ENCODE measurements around the gene MYG1.
"Not testable (repeated sequence)": the region's sequence is repeated elsewhere in the genome, so short reads cannot be mapped to it uniquely, and the experiment has no call there.

Gene MYG1

DNA sequence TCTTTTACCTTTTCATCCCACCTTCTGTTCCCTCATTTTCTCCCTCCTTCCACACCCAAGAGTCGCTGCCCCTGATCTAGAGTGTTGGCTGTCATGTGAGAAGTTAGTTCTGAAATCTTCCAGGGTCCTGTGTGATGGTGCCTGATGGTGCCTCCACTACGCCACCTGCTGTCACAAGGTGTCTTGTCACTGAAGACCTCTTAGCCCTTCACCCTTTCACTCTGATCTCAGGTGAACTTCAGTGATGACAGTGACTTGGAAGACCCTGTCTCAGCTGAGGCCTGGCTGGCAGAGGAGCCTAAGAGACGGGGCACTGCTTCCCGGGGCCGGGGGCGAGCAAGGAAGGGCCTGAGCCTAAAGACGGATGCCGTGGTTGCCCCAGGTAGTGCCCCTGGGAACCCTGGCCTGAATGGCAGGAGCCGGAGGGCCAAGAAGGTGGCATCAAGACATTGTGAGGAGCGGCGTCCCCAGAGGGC is 11.7 kb upstream of the MYG1 start:
- DNase-seq: peak; percentile 74

DNA sequence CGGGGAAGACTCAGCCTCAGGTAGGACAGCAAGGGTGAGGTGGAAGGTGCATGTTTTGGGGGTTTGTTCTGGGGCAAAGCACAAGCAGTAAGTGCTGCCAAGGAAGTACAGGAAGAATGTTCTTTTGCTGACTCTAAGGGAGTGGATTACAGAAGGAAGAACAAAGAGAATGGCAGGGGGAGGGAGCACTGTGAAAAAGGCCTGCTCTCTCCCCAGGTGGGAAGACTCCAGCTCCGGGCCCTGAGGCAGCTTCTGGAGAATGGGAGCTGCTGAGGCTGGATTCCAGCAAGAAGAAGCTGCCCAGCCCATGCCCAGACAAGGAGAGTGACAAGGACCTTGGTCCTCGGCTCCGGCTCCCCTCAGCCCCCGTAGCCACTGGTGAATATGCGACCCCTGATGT is 11.2 kb upstream of the MYG1 start:
- DNase-seq: no peak

DNA sequence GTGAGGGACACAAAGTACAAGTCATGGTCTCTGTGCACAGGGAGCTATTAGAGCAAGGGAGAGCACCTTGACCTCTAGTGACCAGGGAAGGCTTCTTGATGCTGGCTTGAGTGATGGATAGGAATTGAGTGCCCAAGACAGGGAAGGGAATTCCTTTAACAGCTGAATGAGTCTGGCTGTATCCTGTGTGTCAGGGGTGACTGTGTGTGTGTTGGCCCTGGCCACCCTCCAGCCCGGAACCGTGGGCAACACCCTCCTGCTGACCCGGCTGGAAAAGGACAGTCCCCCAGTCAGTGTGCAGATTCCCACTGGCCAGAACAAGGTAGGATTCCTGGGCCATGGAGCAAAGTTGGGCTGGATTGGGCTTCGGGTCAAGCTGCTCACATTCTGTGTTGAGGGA is 9.6 kb upstream of the MYG1 start:
- no peak for DNase-seq

DNA sequence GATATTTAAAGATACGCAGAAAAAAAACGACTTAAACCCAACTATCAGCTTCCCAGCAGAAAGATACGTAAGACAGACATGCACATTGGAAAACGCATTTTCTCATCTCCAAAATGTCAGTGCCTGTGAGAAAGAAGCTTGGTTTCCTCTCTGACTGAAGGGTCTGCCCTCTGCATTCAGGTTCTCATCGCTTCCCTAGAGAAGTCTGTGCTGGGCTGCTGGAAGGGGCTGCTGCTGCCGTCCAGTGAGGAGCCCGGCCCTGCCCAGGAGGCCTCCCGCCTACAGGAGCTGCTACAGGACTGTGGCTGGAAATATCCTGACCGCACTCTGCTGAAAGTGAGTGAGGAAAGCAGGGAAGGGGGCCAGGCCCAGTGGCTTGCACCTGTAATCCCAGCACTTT is 8.8 kb upstream of the MYG1 start:
- peak; percentile 34 for DNase-seq

DNA sequence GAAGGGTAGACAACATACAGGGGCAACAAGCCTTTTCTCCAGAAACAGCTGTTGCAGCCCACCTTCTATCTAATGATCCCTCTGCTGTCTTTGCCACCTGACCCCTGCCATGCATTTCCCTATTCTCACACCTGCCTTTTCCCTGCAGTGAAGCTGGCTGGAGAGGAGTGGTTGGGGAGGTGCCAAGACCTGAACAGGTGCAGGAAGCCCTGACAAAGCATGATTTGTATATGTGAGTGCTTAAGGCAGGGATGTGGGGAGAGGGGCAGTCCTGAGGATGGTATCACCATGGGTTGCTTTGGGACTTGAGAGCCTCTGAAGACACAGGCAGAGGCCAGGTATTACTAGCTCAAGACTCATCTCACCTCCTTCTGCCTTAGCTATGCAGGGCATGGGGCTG is 7.1 kb upstream of the MYG1 start:
- DNase-seq: no peak

DNA sequence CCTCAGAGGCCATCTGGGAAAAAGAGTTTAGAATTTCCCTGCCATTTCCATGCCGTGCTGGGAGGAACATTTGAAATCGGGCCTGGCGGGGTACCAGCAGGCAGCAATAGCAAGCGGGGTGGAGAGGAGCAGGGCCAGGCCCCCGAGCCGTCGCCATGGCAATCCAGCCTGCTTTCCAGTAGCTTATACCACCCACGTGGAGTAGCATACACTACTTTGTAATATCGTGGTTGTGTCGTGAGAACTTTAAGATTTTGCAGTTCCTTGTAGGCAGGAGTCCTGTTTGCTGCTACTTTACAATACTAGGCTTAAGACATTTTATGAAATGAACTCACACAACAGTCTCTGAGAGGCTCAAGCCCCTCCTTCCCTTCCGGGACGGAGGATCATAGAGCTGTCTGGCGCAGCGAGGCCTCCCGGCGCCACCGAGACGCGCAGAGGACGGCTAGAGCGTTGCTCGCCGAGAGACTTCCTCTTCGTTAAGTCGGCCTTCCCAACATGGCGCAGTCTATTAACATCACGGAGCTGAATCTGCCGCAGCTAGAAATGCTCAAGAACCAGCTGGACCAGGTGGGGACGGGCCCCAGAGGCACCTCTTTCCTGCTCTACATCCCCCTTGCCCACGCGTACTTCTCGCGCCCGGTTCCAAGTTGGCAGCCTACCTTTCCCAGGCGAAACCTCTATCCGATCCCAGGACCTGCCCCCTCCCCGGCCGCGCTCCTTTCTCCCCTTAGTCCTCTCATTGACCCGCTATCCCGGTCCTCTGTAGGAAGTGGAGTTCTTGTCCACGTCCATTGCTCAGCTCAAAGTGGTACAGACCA is 4.2 kb upstream of the MYG1 start, which contains the start of gene PFDN5:
TSS of gene PFDN5 (plus strand) at position 473 of the 821 bp plus-strand sequence. CDS start at position 499, 26 bp downstream.
- DNase-seq: peak; percentile 87

DNA sequence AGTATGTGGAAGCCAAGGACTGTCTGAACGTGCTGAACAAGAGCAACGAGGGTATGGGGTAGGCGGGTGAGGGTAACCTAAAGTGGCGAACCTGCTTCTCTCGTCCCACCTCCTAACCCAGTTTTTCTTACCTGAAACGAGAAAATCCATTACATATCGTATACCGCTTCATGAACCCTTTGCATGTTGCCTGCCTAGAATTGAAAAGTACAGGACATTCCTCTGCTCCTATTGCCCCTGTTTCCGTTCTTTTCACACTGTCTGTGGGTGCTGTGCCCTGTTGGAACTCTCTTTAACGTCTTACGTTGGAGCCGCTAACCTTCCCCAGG is 3.6 kb upstream of the MYG1 start:
- no peak for DNase-seq

DNA sequence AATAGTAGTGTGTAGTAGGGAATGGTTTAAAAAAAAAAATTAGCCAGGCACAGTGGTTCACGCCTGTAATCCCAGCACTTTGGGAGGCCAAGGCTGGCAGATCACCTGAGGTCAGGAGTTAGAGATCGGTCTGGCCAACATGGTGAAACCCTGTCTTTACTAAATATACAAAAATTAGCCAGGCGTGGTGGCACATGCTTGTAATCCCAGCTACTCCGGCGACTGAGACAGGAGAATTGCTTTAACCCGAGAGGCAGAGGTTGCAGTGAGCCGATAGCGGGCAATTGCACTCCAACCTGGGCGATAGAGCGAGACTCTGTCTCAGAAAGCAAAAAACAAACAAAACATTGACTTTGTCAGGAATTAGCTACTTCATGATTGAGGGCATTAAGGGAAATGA is 2.4 kb upstream of the MYG1 start:
- not testable (repeated sequence) for DNase-seq

DNA sequence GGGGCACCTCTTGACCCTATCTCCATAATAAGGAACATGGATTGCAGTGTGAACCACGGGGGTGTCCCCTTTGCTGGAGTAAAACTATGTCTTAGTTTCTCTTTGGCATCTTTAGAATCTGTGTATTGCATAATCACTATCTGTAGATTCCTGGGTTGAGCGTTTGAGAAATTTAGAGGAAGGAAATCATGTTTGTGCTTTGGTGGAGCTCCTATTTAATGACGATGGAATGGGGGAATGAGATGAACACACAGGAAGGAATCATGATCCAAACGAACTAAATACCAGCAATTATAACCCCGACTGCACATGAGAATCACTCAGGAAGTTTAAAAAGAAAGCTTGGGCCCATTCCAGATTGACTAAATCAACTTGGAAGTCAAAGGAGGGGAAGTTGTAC is 1.3 kb upstream of the MYG1 start:
- DNase-seq: no peak

DNA sequence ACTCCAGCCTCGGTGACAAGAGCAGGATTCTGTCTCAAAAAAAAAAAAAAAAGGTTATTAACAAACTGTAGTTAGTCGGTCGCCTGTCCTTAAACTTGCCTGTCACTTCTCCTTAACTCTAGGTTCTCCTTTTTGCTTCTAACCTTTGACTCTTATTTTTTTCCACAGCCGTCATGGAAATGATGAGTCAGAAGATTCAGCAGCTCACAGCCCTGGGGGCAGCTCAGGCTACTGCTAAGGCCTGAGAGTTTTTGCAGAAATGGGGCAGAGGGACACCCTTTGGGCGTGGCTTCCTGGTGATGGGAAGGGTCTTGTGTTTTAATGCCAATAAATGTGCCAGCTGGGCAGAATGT is 418 bp upstream of the MYG1 start:
- DNase-seq: peak; percentile 55

DNA sequence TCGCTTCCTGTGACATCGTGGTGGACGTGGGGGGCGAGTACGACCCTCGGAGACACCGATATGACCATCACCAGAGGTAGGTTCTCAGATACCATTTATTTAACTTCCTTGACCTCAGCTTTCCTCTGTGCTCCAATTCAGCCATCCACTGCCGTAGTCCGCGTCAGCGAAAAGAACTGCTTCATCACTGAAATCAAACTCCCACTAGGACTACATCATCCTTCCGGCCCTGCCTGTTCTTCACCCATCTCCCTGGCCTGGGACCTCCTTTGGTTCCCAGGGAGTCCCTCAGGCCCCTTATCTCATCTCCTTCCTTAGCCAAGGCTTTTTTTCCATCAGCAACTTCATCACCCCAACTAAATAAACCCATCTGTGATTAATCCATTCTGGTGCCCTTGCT is 692 bp downstream of the MYG1 start:
- DNase-seq: peak; percentile 46

DNA sequence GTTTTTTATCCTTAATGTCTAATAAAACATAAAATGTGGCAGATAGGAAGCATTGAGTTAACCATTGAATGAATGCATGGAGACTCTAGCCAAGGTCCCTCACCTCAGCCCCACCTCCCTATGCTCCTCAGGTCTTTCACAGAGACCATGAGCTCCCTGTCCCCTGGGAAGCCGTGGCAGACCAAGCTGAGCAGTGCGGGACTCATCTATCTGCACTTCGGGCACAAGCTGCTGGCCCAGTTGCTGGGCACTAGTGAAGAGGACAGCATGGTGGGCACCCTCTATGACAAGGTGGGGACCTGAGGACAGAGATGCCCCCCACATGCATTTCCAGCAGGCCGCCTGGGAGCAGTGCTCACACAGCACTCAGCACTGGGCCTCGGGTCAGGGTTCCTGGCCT is 3.4 kb downstream of the MYG1 start:
- DNase-seq: no peak

DNA sequence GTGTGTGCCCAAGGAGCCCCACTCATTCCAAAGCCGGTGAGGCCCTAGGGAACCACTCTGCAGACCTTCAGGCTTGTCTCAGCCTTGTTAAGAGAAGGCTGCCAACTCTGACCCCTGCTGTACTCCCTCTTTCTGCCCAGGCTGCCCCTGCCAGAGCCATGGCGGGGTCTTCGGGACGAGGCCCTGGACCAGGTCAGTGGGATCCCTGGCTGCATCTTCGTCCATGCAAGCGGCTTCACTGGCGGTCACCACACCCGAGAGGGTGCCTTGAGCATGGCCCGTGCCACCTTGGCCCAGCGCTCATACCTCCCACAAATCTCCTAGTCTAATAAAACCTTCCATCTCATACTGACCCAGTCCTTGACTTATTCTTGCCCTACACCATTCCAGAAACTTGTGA is 7.3 kb downstream of the MYG1 start:
- no peak for DNase-seq

DNA sequence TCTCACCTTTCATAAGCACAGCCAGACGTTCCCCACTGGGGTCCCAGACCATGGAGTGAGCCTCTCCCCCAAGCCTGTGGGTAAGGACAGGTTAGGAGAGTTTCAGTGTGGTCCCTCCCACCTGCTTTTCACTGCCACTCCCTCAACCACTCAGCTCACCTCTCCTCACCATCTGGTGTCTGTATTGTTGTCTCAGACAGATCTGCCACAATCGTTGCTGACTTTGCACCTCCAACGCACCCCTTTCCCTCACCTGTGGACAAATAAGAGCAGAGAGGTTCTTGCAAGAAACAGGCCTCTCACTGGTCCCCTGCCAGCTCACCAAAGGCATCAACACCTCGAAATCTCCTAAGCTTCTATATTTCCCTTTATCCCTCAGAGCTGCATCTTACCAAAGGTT is 8.8 kb downstream of the MYG1 start:
- DNase-seq: no peak

DNA sequence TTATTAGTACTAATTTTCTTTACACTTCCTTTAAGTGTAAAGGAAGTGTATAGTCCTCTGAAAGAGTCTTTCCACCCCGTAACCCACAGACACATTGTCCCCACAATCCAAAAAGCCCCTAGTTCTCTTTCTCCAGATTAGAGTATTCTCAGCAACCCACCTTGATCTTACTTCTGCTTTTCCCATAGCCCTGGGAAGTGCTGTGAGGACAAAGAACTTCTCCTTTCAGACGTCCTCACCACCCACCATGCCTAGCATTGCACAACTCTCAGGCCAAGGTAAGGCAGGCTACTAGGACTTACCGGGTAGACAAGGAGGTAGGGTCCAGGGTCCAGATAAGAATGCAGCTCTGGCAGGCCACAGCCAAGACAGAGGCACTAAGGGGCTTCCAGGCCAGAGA is 14.5 kb downstream of the MYG1 start:
- no peak for DNase-seq

DNA sequence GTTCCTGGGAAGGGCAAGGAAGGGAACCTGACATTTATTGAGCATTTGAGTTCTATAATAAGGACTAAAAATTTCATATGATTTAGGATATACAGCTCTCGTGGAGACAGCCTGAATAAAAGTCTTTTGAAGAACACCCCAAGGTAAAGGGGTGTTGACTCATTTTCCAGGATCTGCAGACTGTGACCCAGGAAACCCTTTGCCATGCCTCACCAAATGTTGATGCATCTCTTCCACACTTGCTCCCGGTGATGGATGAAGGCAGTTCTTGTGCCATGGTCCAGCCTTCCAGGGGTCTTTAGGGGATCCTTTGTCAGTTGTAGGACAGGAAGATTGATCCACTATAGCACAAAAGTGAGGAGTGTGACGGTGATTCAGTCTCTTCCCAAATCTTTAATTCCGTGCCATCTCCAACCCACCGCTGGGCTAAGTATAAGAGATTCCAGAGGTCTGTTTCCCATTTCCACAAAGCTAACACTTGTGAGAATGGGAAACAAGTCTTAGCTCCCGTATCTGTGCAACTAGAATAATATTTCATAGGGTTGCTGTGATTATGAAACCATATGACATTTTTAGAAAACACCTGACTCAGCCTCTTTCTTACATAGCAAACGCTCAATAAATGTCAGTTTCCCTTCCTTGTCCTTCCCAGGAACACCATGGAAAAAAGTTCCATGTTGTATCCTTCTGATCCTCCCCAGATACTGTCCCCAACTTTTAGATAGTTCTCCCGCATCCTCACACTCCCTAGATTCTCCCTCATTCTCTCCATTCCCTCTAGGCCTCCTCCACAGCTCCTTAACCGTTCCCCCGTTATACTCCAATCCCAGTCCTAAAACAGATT is 21.1 kb downstream of the MYG1 start:
- DNase-seq: no peak

DNA sequence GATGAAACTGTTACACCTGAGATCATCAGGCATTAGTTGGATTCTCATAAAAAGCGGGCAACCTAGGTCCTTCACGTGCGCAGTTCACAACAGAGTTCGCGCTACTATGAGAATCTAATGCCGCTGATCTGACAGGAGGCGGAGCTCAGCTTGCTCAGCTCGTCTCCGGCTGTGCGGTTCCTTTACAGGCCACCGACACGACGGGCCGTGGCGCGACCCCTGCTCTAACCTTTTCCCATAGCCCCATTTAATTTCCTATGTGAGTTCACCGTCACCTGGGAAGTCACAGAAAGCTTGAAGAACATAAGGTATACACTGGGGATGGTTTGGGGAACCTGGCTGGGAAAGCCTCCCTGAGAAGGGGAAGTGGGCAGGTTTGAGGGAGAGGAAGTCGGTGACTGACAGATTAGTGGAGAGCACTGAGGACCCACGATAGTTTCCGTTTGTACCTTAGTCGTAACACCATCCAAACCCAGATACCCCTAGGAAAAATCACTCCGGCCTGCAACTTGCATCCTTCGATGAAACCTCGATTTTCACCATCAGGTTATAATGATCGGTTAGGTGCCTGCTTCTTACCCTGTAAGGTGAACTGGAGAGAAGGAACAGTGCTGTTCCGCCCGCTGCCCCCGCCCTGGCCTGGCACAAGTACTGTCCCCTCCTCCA is 24.8 kb downstream of the MYG1 start:
- DNase-seq: peak; percentile 73

DNA sequence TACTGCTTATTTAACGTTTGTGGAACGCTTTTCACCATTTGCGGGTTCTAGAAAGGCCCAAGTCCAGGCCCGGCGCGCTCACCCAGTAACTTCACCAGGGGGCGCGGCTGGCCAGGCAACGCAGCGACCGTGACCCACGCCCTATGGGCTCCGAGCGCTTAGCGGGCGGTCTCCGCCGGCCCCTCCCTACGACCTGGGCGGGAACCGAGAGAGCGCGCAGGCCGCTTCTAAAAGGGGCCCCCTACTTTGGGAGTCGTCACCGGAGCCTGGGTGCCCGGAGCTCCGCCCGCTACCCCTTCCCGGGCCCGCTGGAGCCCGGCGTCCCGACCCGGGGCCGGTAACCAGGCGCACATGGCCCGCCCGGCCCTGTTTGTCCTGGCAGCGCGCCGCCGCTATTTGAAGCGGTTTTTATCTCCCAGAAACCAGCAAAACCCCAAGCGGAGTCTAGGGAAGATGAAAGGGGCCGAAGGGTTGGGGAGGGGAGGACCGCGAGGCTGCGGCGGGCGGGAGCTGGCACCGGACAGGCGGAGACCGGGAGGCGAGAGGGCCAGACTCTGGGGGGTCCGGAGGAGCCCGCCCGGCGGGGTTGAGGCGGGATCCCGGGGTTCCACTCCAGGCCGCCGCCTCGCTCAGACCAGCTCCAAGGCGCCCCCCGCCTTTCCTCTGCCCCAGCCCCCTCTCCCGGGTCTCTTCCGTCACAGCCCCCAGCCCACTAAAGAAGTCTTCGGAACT is 25.4 kb downstream of the MYG1 start:
- DNase-seq: peak; percentile 93

DNA sequence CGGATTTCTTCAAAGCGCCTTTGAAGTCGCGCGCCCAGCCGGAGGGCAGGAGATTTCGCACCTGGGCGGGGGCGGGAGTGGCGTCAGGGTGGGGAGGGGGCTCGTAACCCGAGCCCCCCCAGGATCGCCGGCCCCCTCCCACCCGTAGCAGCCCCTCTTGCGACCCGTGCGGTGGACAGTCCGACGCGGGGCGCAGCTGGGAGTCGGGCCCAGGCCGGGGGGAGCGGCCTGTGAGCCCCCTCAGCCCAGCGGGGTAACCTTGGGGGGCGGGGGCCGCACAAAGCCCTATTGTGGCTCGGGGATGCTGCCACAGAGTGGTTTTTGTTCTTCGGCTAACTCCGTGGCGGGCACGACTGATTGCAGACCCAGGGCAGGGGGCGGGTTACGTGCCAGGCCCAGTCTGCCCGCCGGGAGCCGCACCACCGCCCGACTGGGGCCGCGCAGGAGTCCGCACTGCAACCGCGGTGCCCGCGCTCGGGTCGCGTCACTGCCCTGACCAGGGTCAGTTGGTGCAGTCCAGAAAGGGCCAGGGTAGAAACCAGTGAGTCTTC is 26.1 kb downstream of the MYG1 start:
- peak; percentile 47 for DNase-seq

DNA sequence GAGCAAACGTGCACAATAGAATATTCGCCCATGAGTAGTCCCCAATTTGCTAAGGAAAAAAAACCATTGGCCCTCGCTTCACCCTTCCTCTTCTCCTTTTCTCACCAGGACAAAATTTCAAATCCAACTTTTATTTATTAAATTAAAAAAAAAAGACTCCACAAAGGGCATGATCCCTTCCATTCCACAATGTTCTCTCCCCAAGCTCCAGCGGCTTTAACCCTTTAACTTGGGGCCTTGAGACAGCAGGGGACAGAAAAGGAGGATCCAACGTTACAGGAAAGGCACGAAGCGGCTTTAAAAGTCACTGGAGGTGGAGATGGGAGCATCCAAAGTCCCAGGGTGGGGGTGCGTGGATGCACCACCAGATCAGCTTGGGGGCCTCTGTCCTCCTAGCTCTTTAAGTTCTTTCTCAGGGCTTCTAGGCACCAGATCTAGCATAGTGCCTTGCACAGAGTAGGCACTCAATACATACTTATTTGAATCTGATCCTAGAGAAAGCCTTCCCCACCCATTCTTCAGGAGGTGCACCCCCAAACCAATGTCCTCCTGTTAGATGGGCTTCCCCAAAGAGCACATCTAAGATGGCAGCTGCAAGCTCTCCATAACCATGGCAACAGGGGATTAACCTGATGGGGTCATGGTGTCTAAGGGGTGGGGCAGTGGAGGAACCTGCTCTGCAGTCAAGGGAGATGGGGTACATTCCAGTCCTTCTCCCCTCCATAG is 27.1 kb downstream of the MYG1 start:
- DNase-seq: no peak

DNA sequence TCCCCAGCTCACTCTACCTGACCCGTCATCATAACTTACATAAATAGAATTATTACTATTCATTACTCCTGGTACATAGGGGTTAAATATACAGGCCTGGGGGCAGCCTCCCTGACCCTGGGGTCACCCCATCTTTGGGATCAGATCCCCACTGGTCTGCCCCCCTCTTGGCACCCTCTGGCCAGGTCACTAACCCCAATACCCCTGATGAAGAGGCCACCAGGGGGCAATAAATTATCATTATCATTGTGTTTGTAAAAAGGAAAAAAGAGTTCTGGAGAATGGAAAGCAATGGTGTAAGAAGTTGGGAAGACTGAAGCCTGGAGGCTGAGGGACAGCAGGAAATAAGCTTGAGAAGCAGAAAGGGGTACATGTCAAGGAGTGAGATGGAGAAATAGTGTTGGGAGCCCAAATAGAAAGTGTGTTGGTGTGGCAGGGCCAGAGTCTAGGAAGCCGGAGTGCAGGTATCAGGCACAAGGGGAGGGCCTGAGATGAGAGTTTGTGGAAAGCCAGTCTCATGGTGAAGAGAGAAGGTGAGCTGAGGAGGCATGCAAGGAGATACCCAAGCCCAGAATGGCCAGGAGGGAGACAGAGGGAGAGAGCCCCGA is 28.0 kb downstream of the MYG1 start:
- DNase-seq: no peak

DNA sequence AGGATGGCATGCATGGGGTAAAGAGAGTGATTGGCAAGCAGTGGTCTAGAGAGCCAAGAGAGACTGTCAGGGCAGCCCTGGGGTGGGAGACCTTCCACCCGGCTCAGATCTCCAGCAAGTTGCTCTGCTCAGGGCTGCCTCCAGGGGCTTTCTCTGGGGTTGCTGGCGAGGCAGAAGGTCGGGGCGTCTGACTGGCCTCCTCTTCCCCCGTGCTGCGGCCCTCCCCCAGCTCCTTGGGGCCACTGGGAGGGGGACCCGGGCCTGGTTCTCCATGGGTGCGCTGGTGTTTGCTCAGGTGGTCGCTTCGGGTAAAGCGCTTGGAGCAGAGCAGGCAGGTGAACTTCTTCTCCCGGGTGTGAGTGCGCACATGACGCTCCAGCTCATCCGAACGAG is 28.5 kb downstream of the MYG1 start:
- no peak for DNase-seq
